T-helper 1 cell treated with Interleukin-12 subunit alpha and Interleukin-12 subunit beta and Interleukin-4 antibody, amounts not matched to agents 30 μg/mL and 1 μg/mL, for 36 hours (primary cell): ENCODE data around the gene CYB5R2.

Experiments used
- H3K27ac Mint-ChIP-seq: one replicate; pipeline ENCODE4 v1.8.0; 2021; ENCODE audit warnings: mild to moderate bottlenecking, mixed read lengths
- H3K27me3 Mint-ChIP-seq: one replicate; pipeline ENCODE4 v1.8.0; 2021; ENCODE audit warnings: low read depth, mixed read lengths
- H3K36me3 Mint-ChIP-seq: one replicate; pipeline ENCODE4 v1.8.0; 2021; ENCODE audit warnings: low read depth, mixed read lengths
- H3K4me1 Mint-ChIP-seq: one replicate; pipeline ENCODE4 v1.8.0; 2021; ENCODE audit warnings: low read depth, mixed read lengths
- H3K4me3 Mint-ChIP-seq: one replicate; pipeline ENCODE4 v1.8.0; 2021; ENCODE audit warnings: mild to moderate bottlenecking, moderate library complexity, mixed read lengths
- H3K9me3 Mint-ChIP-seq: one replicate; pipeline ENCODE4 v1.8.0; 2021; ENCODE audit warnings: mixed read lengths

The CYB5R2 gene

DNA sequence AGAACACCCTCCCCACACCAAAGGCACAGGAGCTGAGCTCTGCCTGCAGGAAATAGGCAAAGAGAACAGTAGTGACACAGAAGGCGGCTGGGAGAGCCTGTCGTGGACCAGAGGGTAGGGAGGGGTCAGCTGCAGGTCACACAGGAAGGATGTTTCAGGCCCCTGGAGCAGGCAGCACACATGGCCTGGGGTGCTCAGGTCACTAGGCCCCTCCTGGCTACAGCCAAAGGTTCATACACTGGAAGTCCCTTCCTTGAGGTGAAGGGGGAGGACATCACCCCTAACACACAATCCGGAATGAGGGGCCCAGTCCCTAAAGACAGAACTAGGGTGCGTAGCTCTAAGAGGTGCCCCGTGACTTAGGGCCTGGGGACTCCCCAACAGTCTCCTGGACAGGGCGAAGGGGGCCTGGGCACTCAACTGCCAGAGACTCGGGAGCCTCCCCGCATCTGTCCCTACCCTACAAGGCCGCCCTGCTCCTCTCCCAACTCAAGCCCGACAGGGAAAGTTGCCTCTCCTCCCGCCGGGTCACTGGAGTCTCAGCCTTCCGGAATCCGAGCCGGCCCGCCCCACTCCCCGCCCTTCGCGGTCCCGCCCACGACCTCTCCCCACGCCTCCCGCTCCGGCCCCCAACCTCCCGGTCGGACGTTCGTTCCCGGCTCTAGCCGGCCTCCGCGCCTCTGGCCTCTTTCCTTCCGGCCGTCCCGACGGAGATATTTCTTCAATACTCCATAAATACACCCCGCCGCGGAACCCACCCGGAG, at the start of gene CYB5R2:
TSS of gene CYB5R2 (minus strand) at position 541 of the 764 bp plus-strand sequence. CDS start 675 bp downstream, outside the sequence.
- Mint-ChIP-seq H3K4me1 (peaks cover 12% of the 10 kb centered on the region), H3K27ac (no peak within 1 kb of the TSS), H3K4me3 (peak within 1 kb of the TSS; percentile 69), H3K27me3 (peaks cover 50% of the 10 kb centered on the region), H3K36me3 (no peaks in the 10 kb centered on the region), H3K9me3 (no peaks in the 10 kb centered on the region)

DNA sequence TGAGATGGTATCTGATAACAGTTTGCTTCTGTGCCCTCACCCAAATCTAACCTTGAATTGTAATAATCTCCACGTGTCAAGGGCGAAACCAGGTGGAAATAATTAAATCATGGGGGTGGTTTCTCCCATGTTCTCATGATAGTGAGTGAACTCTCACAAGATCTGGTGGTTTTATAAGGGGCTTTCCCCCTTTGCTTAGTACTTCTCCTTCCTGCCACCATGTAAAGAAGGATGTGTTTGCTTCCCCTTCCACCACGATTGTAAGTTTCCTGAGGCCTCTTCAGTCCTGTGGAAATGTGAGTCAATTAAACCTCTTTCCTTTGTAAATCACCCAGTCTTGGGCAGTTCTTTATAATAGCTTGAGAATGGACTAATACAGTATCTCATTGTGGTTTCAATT, 41.5 kb upstream of the CYB5R2 start:
- Mint-ChIP-seq H3K27ac (no peak overlapping the region), H3K4me3 (no peak overlapping the region), H3K27me3 (no peaks in the 10 kb centered on the region), H3K36me3 (no peaks in the 10 kb centered on the region), H3K9me3 (no peaks in the 10 kb centered on the region), H3K4me1 (no peaks in the 10 kb centered on the region)

DNA sequence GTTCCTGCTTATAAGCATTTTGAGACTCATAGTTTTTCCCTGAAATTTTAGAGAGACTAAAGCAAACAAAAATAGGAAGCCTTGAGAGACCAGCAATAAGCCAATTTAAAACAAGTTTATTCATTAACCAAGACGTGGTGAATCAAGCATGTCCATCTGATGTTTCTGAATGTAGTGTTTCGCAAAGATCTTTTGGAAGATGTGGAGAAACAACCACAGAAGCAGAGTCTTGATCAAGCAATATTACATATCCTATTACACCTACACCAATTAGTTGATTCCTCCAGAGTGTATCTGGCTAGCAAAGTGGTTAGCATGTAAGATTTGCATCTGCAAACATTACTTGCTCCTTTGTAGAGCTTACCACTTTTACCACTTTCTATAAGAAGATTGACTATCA, 33.1 kb upstream of the CYB5R2 start, which contains the start of gene OVCH2:
TSS of gene OVCH2 (minus strand) at position 101 of the 400 bp plus-strand sequence. CDS start at position 18, 83 bp downstream.
- H3K4me1 Mint-ChIP-seq = no peaks in the 10 kb centered on the region
- H3K27ac Mint-ChIP-seq = no peak within 1 kb of the TSS
- no peak within 1 kb of the TSS for H3K4me3 Mint-ChIP-seq
- no peaks in the 10 kb centered on the region for H3K9me3 Mint-ChIP-seq
- H3K27me3 Mint-ChIP-seq = peaks cover 10% of the 10 kb centered on the region
- H3K36me3 Mint-ChIP-seq = no peaks in the 10 kb centered on the region

DNA sequence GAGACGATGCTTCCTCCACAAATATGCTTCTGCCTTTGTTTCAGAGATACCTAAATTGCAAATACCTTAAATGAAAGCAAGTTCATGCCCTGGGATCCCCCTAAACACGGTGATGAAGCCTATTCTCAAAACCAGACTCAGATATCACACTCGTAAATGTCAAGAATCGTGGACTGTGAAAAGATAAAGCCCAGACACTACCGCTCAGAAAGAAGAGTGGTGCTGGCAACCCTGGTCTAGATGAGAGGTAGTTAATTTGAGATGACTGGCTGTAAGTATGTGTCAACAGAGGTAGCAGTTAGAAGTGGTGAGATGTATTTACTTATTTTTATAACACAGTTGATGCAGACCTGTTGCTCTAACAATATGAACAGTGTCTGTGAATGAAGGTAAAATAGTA, 30.4 kb upstream of the CYB5R2 start:
- Mint-ChIP-seq H3K4me1 (no peaks in the 10 kb centered on the region), H3K36me3 (no peaks in the 10 kb centered on the region), H3K27ac (no peak overlapping the region), H3K9me3 (no peaks in the 10 kb centered on the region), H3K27me3 (peaks cover 19% of the 10 kb centered on the region), H3K4me3 (no peak overlapping the region)

- Mint-ChIP-seq H3K9me3 (no peaks in the 10 kb centered on the region), H3K27ac (no peak overlapping the region), H3K4me3 (no peak overlapping the region), H3K4me1 (no peaks in the 10 kb centered on the region), H3K27me3 (peaks cover 33% of the 10 kb centered on the region), H3K36me3 (no peaks in the 10 kb centered on the region)
These were observed 23.1 kb upstream of the CYB5R2 start for GRCh38 chr11:7696424-7696823.

- H3K9me3 Mint-ChIP-seq = no peaks in the 10 kb centered on the region
- H3K4me3 Mint-ChIP-seq = no peak overlapping the region
- no peaks in the 10 kb centered on the region for H3K36me3 Mint-ChIP-seq
- peaks cover 25% of the 10 kb centered on the region for H3K27me3 Mint-ChIP-seq
- H3K4me1 Mint-ChIP-seq = no peaks in the 10 kb centered on the region
- no peak overlapping the region for H3K27ac Mint-ChIP-seq
These were observed 20.9 kb upstream of the CYB5R2 start for GRCh38 chr11:7694235-7694634.

DNA sequence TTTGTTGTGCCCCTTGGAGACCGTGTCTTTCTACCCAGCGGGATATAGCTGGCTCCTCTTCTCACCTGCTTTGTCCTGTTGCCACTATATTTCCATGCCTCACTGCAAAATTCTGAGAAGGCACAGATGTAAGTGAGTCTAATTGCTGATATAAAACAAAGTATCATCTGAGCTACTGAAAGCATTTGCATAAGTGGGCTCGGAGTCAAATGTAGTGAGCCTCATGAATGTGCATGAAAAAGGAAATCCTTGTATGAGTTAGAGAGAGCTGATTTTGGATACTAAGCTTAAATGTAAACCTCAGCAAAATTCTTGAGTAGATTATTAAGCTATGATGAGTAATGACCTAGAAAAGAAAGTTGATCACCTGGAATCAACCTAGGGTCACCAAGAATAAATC, 19.1 kb upstream of the CYB5R2 start:
- Mint-ChIP-seq H3K4me1 (no peaks in the 10 kb centered on the region), H3K4me3 (no peak overlapping the region)

GRCh38 chr11:7691759-7692350, 18.6 kb upstream of the CYB5R2 start:
- Mint-ChIP-seq H3K27ac (no peak overlapping the region), H3K27me3 (peaks cover 28% of the 10 kb centered on the region), H3K4me3 (no peak overlapping the region)

More for the DNA sequence above, 19.1 kb upstream of the CYB5R2 start:
- Mint-ChIP-seq H3K27me3 (peaks cover 28% of the 10 kb centered on the region), H3K27ac (no peak overlapping the region), H3K9me3 (no peaks in the 10 kb centered on the region), H3K36me3 (no peaks in the 10 kb centered on the region)

GRCh38 chr11:7690648-7691047, 17.3 kb upstream of the CYB5R2 start:
- H3K36me3 Mint-ChIP-seq = no peaks in the 10 kb centered on the region
- H3K4me3 Mint-ChIP-seq = no peak overlapping the region
- H3K4me1 Mint-ChIP-seq = no peaks in the 10 kb centered on the region
- peaks cover 28% of the 10 kb centered on the region for H3K27me3 Mint-ChIP-seq
- H3K27ac Mint-ChIP-seq = no peak overlapping the region
- no peaks in the 10 kb centered on the region for H3K9me3 Mint-ChIP-seq

More at GRCh38 chr11:7691759-7692350, 18.6 kb upstream of the CYB5R2 start:
- Mint-ChIP-seq H3K9me3 (no peaks in the 10 kb centered on the region), H3K36me3 (no peaks in the 10 kb centered on the region), H3K4me1 (no peaks in the 10 kb centered on the region)

DNA sequence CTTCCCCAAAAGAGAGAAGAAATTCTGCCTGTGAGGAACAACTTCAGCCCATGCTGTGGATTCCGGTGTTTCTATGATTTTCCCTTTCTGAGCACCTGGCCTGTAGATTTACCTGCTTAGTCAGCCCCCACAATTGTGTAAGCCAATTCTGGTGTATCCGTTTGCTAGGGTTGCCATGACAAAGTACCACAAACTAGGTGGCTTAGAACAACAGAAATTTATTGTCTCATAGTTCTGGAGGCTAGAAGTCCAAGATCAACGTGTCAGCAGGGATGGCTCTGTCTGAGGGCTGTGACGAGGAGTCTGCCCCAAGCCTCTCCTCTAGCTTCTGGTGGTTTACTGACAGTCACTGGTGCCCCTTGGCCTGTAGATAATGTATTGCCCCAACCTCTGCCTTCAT, 15.9 kb upstream of the CYB5R2 start:
- H3K4me3 Mint-ChIP-seq = no peak overlapping the region
- H3K27me3 Mint-ChIP-seq = peaks cover 27% of the 10 kb centered on the region
- no peak overlapping the region for H3K27ac Mint-ChIP-seq
- no peaks in the 10 kb centered on the region for H3K36me3 Mint-ChIP-seq
- no peaks in the 10 kb centered on the region for H3K9me3 Mint-ChIP-seq
- no peaks in the 10 kb centered on the region for H3K4me1 Mint-ChIP-seq

- Mint-ChIP-seq H3K9me3 (no peaks in the 10 kb centered on the region), H3K27ac (no peak overlapping the region), H3K36me3 (no peaks in the 10 kb centered on the region), H3K4me1 (no peaks in the 10 kb centered on the region), H3K4me3 (no peak overlapping the region), H3K27me3 (peaks cover 18% of the 10 kb centered on the region)
These were observed 15.0 kb upstream of the CYB5R2 start for GRCh38 chr11:7688238-7688826.

- Mint-ChIP-seq H3K27ac (no peak overlapping the region), H3K27me3 (peaks cover 13% of the 10 kb centered on the region), H3K4me3 (no peak overlapping the region), H3K36me3 (no peaks in the 10 kb centered on the region), H3K4me1 (no peaks in the 10 kb centered on the region), H3K9me3 (no peaks in the 10 kb centered on the region)
These were observed 14.1 kb upstream of the CYB5R2 start for GRCh38 chr11:7687386-7687785.

DNA sequence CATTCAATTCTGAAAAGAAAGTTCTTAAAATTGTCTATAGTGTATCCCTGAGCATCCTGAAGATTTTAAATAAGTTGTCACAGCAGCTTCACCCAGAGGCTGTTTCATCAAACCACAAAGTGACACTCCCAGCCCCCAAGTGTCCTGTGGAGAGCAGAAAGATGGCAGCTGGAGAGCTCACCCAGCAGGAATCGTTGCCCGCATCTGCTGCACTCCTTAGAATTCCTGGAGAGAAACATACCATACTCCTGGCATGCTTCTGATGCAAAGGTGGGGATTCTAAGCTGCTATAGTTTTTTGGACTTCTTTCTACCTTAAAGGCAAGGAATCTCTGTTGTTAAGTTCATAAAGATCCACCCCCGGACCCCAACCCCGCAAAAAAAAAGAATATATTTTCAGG, 13.5 kb upstream of the CYB5R2 start:
- Mint-ChIP-seq H3K4me1 (no peaks in the 10 kb centered on the region), H3K4me3 (no peak overlapping the region), H3K9me3 (no peaks in the 10 kb centered on the region), H3K27ac (no peak overlapping the region), H3K36me3 (no peaks in the 10 kb centered on the region), H3K27me3 (peaks cover 12% of the 10 kb centered on the region)

GRCh38 chr11:7683571-7683970, 10.3 kb upstream of the CYB5R2 start:
- Mint-ChIP-seq H3K36me3 (no peaks in the 10 kb centered on the region), H3K4me3 (no peak overlapping the region), H3K27me3 (peaks cover 17% of the 10 kb centered on the region), H3K27ac (no peak overlapping the region), H3K9me3 (no peaks in the 10 kb centered on the region), H3K4me1 (no peaks in the 10 kb centered on the region)

DNA sequence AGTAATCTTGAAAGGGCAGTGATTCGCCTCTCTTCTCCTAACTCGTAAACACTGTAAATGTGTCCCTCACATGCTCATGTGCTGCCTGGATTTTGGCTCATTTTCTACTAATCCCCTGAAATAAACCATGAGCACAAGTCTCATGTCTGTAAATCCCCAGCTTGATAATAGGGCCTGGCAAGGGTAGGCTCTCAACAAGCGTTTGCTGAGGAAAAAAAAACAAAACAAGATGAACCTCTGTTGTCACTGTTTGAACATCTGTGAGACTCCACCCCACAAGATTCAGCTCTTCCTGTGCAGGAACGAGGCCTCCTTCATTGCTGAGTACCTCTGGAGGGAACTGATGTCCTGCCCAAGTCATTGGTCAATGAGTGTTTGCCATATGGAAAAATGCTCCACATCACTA, 4.5 kb upstream of the CYB5R2 start:
- Mint-ChIP-seq H3K4me3 (no peak overlapping the region), H3K4me1 (peaks cover 4% of the 10 kb centered on the region), H3K27me3 (peaks cover 57% of the 10 kb centered on the region), H3K36me3 (no peaks in the 10 kb centered on the region), H3K9me3 (no peaks in the 10 kb centered on the region), H3K27ac (no peak overlapping the region)
